Osteoblast (primary cell): ENCODE results near the gene EPS8. TPM values are rescaled to one million over a fixed set of nuclear protein-coding genes. Genes with fewer than 3 reads are reported as not detected.

Experiments
- DNase-seq: peaks from one replicate; pipeline ENCODE4 v3.0.0; 2011; ENCODE audit warnings: low spot score, mixed read lengths; ENCODE audit not compliant: insufficient read length; ENCODE audit errors: missing footprints
- H2AFZ ChIP-seq: 2 replicates; pipeline ENCODE4 v1.6.0; 2011; ENCODE audit warnings: mild to moderate bottlenecking, low read length
- H3K27ac ChIP-seq: 2 replicates; pipeline ENCODE4 v1.5.1; 2011; ENCODE audit warnings: mild to moderate bottlenecking, low read depth, low read length, moderate library complexity
- H3K27me3 ChIP-seq: 2 replicates; pipeline ENCODE4 v1.6.0; 2012; ENCODE audit warnings: mild to moderate bottlenecking, control low read depth, inconsistent platforms, low read length, moderate library complexity; ENCODE audit not compliant: insufficient read depth
- H3K36me3 ChIP-seq: 2 replicates; pipeline ENCODE4 v1.5.1; 2011; ENCODE audit warnings: mild to moderate bottlenecking, low read length, control low read depth, moderate library complexity; ENCODE audit not compliant: insufficient read depth
- H3K4me1 ChIP-seq: 2 replicates; pipeline ENCODE4 v1.5.1; 2011; ENCODE audit warnings: mild to moderate bottlenecking, low read length, control low read depth, moderate library complexity; ENCODE audit not compliant: insufficient read depth
- H3K4me2 ChIP-seq: 2 replicates; pipeline ENCODE4 v1.6.0; 2011; ENCODE audit warnings: mild to moderate bottlenecking, low read length; ENCODE audit not compliant: insufficient read depth
- H3K4me3 ChIP-seq: fragments of 200-600 bp; sonication (generic); 3 replicates; pipeline ENCODE4 v1.5.1; 2012; ENCODE audit warnings: mild to moderate bottlenecking, low read length, inconsistent platforms; ENCODE audit not compliant: insufficient read depth
- H3K79me2 ChIP-seq: 2 replicates; pipeline ENCODE4 v1.6.0; 2012; ENCODE audit warnings: mild to moderate bottlenecking, low read length, control low read depth, inconsistent platforms; ENCODE audit not compliant: insufficient read depth
- H3K9me3 ChIP-seq: 2 replicates; pipeline ENCODE4 v1.5.1; 2011; ENCODE audit warnings: low read depth, low read length, control low read depth
- H4K20me1 ChIP-seq: 2 replicates; pipeline ENCODE4 v1.6.0; 2012; ENCODE audit warnings: mild to moderate bottlenecking, low read length, control low read depth; ENCODE audit not compliant: insufficient read depth
- total RNA-seq: library from RNA; depleted of rRNA; stranded (reverse); fragments of >200 nt; gene quantifications from 2 replicates; pipeline ENCODE4 v1.2.3, GENCODE V29; 2012
- TF ChIP-seq, protein P1 (sequence below): IDR thresholded peaks from 2 replicates; pipeline ENCODE4 v1.5.1; 2011; ENCODE audit warnings: mild to moderate bottlenecking, low read depth, low read length, moderate library complexity; ENCODE audit errors: extremely low read depth

The EPS8 gene
- total RNA-seq, 1 donor: 160 TPM

DNA sequence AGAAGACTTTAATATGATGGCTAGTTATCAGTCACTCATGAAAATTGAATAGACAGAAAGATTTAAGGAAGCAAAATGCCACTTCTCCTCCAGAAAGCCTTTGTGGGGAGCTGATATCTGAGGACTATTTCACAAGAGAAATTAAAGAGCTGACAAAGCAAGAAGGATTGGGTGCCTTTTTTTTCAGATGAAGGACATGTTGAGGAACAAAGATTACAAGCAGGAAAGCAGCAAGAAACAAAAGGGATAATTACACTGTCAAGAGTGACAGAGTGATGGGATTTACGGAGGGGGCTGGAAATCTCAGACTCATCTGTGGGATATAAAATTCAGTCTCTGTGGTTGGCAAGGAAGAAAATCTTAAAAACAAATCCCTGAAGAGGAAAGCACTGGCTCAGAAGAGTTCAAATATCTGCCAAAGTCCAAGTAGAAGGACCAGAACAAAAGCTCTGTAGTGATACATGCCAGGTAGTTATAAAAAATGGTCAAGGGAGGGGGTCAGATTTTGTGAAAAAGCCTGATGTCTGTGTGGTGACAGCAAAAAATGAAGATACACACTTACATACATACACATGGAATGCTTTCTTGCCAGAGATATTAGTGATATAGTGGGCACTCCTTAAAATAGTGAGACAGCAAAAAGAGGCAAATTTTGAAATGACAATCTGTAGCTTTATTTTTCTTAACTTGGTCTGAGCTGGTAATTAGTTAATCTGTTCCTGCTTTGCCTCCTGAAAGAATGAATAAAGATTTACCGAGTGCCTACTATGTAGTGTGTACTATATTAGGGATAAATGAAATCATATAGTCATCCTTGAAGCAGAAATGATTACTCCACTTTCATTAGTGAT is 62.9 kb downstream of the EPS8 start:
- no peaks in the 10 kb centered on the region for H4K20me1 ChIP-seq
- H3K27me3 ChIP-seq: no peaks in the 10 kb centered on the region
- H3K27ac ChIP-seq: peak overlapping the region; percentile 96
- H3K4me3 ChIP-seq: peak overlapping the region; percentile 8
- no peak overlapping the region for H2AFZ ChIP-seq
- no peaks in the 10 kb centered on the region for H3K9me3 ChIP-seq
- peaks cover 95% of the 10 kb centered on the region for H3K79me2 ChIP-seq
- no peaks in the 10 kb centered on the region for H3K36me3 ChIP-seq
- H3K4me2 ChIP-seq: peak overlapping the region; percentile 32
- H3K4me1 ChIP-seq: peaks cover 48% of the 10 kb centered on the region
- no peak for DNase-seq
- TF ChIP-seq, protein P1, sequence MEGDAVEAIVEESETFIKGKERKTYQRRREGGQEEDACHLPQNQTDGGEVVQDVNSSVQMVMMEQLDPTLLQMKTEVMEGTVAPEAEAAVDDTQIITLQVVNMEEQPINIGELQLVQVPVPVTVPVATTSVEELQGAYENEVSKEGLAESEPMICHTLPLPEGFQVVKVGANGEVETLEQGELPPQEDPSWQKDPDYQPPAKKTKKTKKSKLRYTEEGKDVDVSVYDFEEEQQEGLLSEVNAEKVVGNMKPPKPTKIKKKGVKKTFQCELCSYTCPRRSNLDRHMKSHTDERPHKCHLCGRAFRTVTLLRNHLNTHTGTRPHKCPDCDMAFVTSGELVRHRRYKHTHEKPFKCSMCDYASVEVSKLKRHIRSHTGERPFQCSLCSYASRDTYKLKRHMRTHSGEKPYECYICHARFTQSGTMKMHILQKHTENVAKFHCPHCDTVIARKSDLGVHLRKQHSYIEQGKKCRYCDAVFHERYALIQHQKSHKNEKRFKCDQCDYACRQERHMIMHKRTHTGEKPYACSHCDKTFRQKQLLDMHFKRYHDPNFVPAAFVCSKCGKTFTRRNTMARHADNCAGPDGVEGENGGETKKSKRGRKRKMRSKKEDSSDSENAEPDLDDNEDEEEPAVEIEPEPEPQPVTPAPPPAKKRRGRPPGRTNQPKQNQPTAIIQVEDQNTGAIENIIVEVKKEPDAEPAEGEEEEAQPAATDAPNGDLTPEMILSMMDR: no peak

DNA sequence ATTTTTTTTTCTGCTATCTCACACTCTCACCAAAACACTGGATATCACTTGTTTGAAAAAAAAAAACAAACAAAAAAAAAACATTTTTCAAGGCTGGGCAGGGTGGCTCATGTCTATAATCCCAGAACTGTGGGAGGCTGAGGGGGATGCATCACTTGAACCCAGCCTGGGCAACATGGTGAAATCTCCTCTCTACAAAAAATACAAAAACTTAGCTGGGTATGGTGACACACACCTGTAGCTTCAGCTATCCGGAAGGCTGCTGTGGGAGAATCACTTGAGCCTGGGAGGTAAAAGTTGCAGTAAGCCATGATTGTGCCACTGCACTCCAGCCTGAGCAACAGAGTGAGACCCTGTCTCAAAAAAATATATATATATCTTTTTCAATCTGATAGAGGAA is 66.2 kb downstream of the EPS8 start:
- Histone ChIP-seq H3K4me2 (no peak overlapping the region), H4K20me1 (no peaks in the 10 kb centered on the region), H2AFZ (no peak overlapping the region), H3K27me3 (no peaks in the 10 kb centered on the region), H3K27ac (peak overlapping the region; percentile 76), H3K4me1 (peaks cover 69% of the 10 kb centered on the region), H3K4me3 (no peak overlapping the region), H3K79me2 (peaks cover 95% of the 10 kb centered on the region), H3K36me3 (no peaks in the 10 kb centered on the region), H3K9me3 (no peaks in the 10 kb centered on the region)
- TF ChIP-seq, protein P1: no peak
- DNase-seq: no peak

- Histone ChIP-seq H3K27ac (peak overlapping the region; percentile 76), H3K9me3 (no peaks in the 10 kb centered on the region), H3K4me3 (no peak overlapping the region), H3K4me1 (peaks cover 66% of the 10 kb centered on the region), H3K27me3 (no peaks in the 10 kb centered on the region), H2AFZ (no peak overlapping the region), H4K20me1 (no peaks in the 10 kb centered on the region), H3K4me2 (peak overlapping the region; percentile 28), H3K36me3 (no peaks in the 10 kb centered on the region), H3K79me2 (peaks cover 97% of the 10 kb centered on the region)
- no peak for DNase-seq
- TF ChIP-seq, protein P1: no peak
These were observed 67.7 kb downstream of the EPS8 start for GRCh38 chr12:15721316-15722115.

GRCh38 chr12:15720295-15720694 is 68.9 kb downstream of the EPS8 start:
- no peaks in the 10 kb centered on the region for H4K20me1 ChIP-seq
- TF ChIP-seq, protein P1: no peak
- H3K9me3 ChIP-seq: no peaks in the 10 kb centered on the region
- H3K79me2 ChIP-seq: peaks cover 97% of the 10 kb centered on the region
- no peak for DNase-seq
- no peaks in the 10 kb centered on the region for H3K36me3 ChIP-seq
- no peak overlapping the region for H3K4me2 ChIP-seq
- H3K4me3 ChIP-seq: no peak overlapping the region
- H3K4me1 ChIP-seq: peaks cover 60% of the 10 kb centered on the region
- no peak overlapping the region for H2AFZ ChIP-seq
- H3K27ac ChIP-seq: peak overlapping the region; percentile 76
- H3K27me3 ChIP-seq: no peaks in the 10 kb centered on the region
